PFSK-1 (cell line): Measurements from ENCODE around the gene WTAP.

ENCODE experiments used
- FOXP2 ChIP-seq: optimal IDR thresholded peaks from 2 replicates; pipeline ENCODE3; 2011; ENCODE audit warnings: borderline replicate concordance, control low read depth, inconsistent platforms; ENCODE audit not compliant: insufficient read depth; ENCODE audit errors: extremely low read length, extremely low read depth
- POLR2AphosphoS5 ChIP-seq: IDR thresholded peaks from 2 replicates; pipeline ENCODE4 v1.6.1; 2012; ENCODE audit warnings: low read depth, mild to moderate bottlenecking, control low read depth, low read length, moderate library complexity
- REST ChIP-seq, 2 experiments: IDR thresholded peaks; 2 replicates each; pipeline versions ENCODE4 v1.6.1 to v1.8.0; 2011 to 2012; ENCODE audit warnings: low read depth in 2 of 2, low read length in 2 of 2, control low read depth in 1 of 2, inconsistent platforms in 1 of 2, mild to moderate bottlenecking in 1 of 2, moderate library complexity in 1 of 2; ENCODE audit not compliant: insufficient read depth in 1 of 2
- SIN3A ChIP-seq: IDR thresholded peaks from 2 replicates; pipeline ENCODE4 v1.6.1; 2012; ENCODE audit warnings: mild to moderate bottlenecking, low read length, moderate library complexity, borderline replicate concordance; ENCODE audit not compliant: insufficient read depth
- TAF1 ChIP-seq: IDR thresholded peaks from 2 replicates; pipeline ENCODE4 v1.6.1; 2012; ENCODE audit warnings: low read length, control low read depth, borderline replicate concordance; ENCODE audit not compliant: insufficient read depth

WTAP gene

GRCh38 chr6:159778542-159779103, 51.3 kb downstream of the WTAP start:
- no peak for TF ChIP-seq FOXP2
- TF ChIP-seq TAF1: no peak
- no peak for TF ChIP-seq SIN3A
- TF ChIP-seq REST (IDR thresholded peaks at IDR 0.05; ENCODE audit: insufficient read depth in 1 of 2, low read depth in 2 of 2, low read length in 2 of 2): no peak
- TF ChIP-seq POLR2AphosphoS5: no peak; the same call in 1 of the 2 replicates

- peak; percentile 7; the same call in 1 of the 2 replicates for TF ChIP-seq SIN3A
- TF ChIP-seq FOXP2: no peak
Observed at GRCh38 chr6:159788276-159788675, 61.0 kb downstream of the WTAP start.

- TF ChIP-seq POLR2AphosphoS5 (no peak), FOXP2 (no peak), TAF1 (no peak), REST (IDR thresholded peaks at IDR 0.05; ENCODE audit: insufficient read depth in 1 of 2, low read depth in 2 of 2, low read length in 2 of 2) (no peak; a peak in 1 of 4 replicates), SIN3A (no peak)
Observed at GRCh38 chr6:159788753-159789376, 61.6 kb downstream of the WTAP start.

- TF ChIP-seq TAF1 (peak; percentile 87; the same call in 1 of the 2 replicates), REST (IDR thresholded peaks at IDR 0.05; ENCODE audit: insufficient read depth in 1 of 2, low read depth in 2 of 2, low read length in 2 of 2) (peak; percentile 16 to 44; a peak in 1 of 4 replicates), SIN3A (peak; percentile 87), FOXP2 (peak; percentile 87), POLR2AphosphoS5 (peak; percentile 98)
Observed at GRCh38 chr6:159789377-159790148, 62.3 kb downstream of the WTAP start, which contains the start of gene TCP1. TCP1 (minus strand) TSS chr6:159789602; CDS start chr6:159789468, 134 bp downstream.

- no peak for TF ChIP-seq FOXP2
- TF ChIP-seq TAF1: peak; percentile 68
- peak; percentile 80; the same call in 1 of the 2 replicates for TF ChIP-seq POLR2AphosphoS5
- TF ChIP-seq SIN3A: peak; percentile 49; the same call in 1 of the 2 replicates
Observed at GRCh38 chr6:159790149-159790955, 63.0 kb downstream of the WTAP start, which contains the start of gene MRPL18. MRPL18 (plus strand) TSS chr6:159790467; CDS start chr6:159790588, 121 bp downstream.
